Liver (tissue), 9 donors: ENCODE results near the gene TKTL1. TPM values are rescaled to one million over a fixed set of nuclear protein-coding genes. Genes with fewer than 3 reads are reported as not detected.
"Not testable (repeated sequence)": the region's sequence is repeated elsewhere in the genome, so short reads cannot be mapped to it uniquely, and the experiment has no call there.

Experiments used
- DNase-seq: peaks from one replicate; pipeline ENCODE4 v3.0.0-alpha.2; 2017; ENCODE audit warnings: low spot score
- H3K27ac ChIP-seq, 2 donors: one replicate each; pipeline ENCODE4 v1.7.0; 2013; ENCODE audit warnings: inconsistent platforms in 2 of 2, low read length in 2 of 2, control low read depth in 1 of 2, low read depth in 1 of 2, mild to moderate bottlenecking in 1 of 2
- H3K27me3 ChIP-seq, 4 donors: one replicate each; pipeline versions ENCODE4 v1.6.1 to v1.7.0; 2013; ENCODE audit warnings: low read length in 3 of 4, inconsistent platforms in 1 of 4, mild to moderate bottlenecking in 1 of 4, moderate library complexity in 1 of 4; ENCODE audit not compliant: control insufficient read depth in 4 of 4, insufficient read depth in 4 of 4
- H3K36me3 ChIP-seq, 4 donors: one replicate each; pipeline versions ENCODE4 v1.6.1 to v1.7.0; 2013; ENCODE audit warnings: low read length in 3 of 4, mild to moderate bottlenecking in 3 of 4, low read depth in 1 of 4, moderate library complexity in 1 of 4; ENCODE audit not compliant: control insufficient read depth in 4 of 4, insufficient read depth in 3 of 4
- H3K4me1 ChIP-seq, 4 donors: one replicate each; pipeline versions ENCODE4 v1.6.1 to v1.7.0; 2013; ENCODE audit warnings: low read length in 3 of 4, mild to moderate bottlenecking in 3 of 4, moderate library complexity in 1 of 4; ENCODE audit not compliant: control insufficient read depth in 4 of 4, insufficient read depth in 4 of 4
- H3K4me3 ChIP-seq, 3 donors: one replicate each; pipeline versions ENCODE4 v1.6.1 to v1.7.0; 2013; ENCODE audit warnings: low read length in 3 of 3, control low read depth in 1 of 3, low read depth in 1 of 3, mild to moderate bottlenecking in 1 of 3
- H3K9ac ChIP-seq, 2 donors: one replicate each; pipeline ENCODE4 v1.7.0; 2013; ENCODE audit warnings: low read length in 2 of 2, mild to moderate bottlenecking in 2 of 2, moderate library complexity in 2 of 2, control low read depth in 1 of 2, low read depth in 1 of 2
- H3K9me3 ChIP-seq, 4 donors: one replicate each; pipeline versions ENCODE4 v1.6.1 to v1.7.0; 2013; ENCODE audit warnings: low read length in 3 of 4; ENCODE audit not compliant: control insufficient read depth in 4 of 4
- FOXA1 ChIP-seq: IDR thresholded peaks from 2 replicates; pipeline ENCODE4 v1.6.1; 2016; ENCODE audit warnings: antibody characterized with exemption
- FOXA2 ChIP-seq: IDR thresholded peaks from 2 replicates; pipeline ENCODE4 v1.6.1; 2016; ENCODE audit warnings: antibody characterized with exemption
- GABPA ChIP-seq, 2 donors: IDR thresholded peaks in 1 of 2; conservative IDR thresholded peaks in 1 of 2; 2 replicates each; pipeline ENCODE4 v1.6.1; 2016; ENCODE audit warnings: antibody characterized with exemption in 2 of 2, mild to moderate bottlenecking in 1 of 2, moderate library complexity in 1 of 2
- HNF4G ChIP-seq: IDR thresholded peaks from 2 replicates; pipeline ENCODE4 v1.6.1; 2016; ENCODE audit warnings: antibody characterized with exemption
- JUND ChIP-seq, 2 donors: IDR thresholded peaks; 2 replicates each; pipeline ENCODE4 v1.6.1; 2016; ENCODE audit warnings: antibody characterized with exemption in 2 of 2
- RXRA ChIP-seq, 2 donors: IDR thresholded peaks; 2 replicates each; pipeline ENCODE4 v1.6.1; 2017 to 2018; ENCODE audit warnings: antibody characterized with exemption in 2 of 2, mild to moderate bottlenecking in 1 of 2
- SP1 ChIP-seq: IDR thresholded peaks from 2 replicates; pipeline ENCODE4 v1.6.1; 2018; ENCODE audit warnings: antibody characterized with exemption, mild to moderate bottlenecking
- TAF1 ChIP-seq: conservative IDR thresholded peaks from 2 replicates; pipeline ENCODE4 v1.6.1; 2016; ENCODE audit warnings: antibody characterized with exemption, mild to moderate bottlenecking
- YY1 ChIP-seq: IDR thresholded peaks from 2 replicates; pipeline ENCODE4 v1.6.1; 2016; ENCODE audit warnings: antibody characterized with exemption, mild to moderate bottlenecking
- WGBS: extraction: QIAGEN DNeasy Blood & Tissue Kit; methylation state at CpG from one replicate; pipeline ENCODE4 v1.1.7; 2013; 5-methylcytosine and 5-hydroxymethylcytosine counted together
- polyA plus RNA-seq, 2 donors: library from polyadenylated mRNA; stranded (reverse) in 1 of 2; unstranded in 1 of 2; fragments of 200-250 nt in 1 of 2; fragments of >200 nt in 1 of 2; fragmentation: Nextera tagmentation in 1 of 2; extraction: Ambion mirVana in 1 of 2; gene quantifications; one replicate each; pipeline versions ENCODE4 v1.2.1 to v1.2.3, GENCODE V29; 2013 to 2015
- total RNA-seq, 2 donors: library from RNA; depleted of rRNA; stranded (reverse); fragments of >200 nt; gene quantifications; one replicate each; pipeline ENCODE4 v1.2.3, GENCODE V29; 2014
- TF ChIP-seq, protein P1 (sequence below): IDR thresholded peaks from 2 replicates; pipeline ENCODE4 v1.6.1; 2016; ENCODE audit warnings: antibody characterized with exemption
- TF ChIP-seq, protein P2 (sequence below): fragments of 150-350 bp; IDR thresholded peaks from 2 replicates; pipeline ENCODE4 v1.5.1; 2017; ENCODE audit warnings: improper control_type of control experiment, low read depth, low read length; ENCODE audit not compliant: missing input control
- TF ChIP-seq, protein P3 (sequence below): IDR thresholded peaks from 2 replicates; pipeline ENCODE4 v1.6.1; 2016; ENCODE audit warnings: antibody characterized with exemption
- donor health status: healthy.
- donor health status: healthy.
- donor health status: healthy.
- donor health status: healthy.
- donor health status: healthy.

The TKTL1 gene
- total and polyA plus RNA-seq, 4 donors, result under 0.01 TPM; not detected in 3

DNA sequence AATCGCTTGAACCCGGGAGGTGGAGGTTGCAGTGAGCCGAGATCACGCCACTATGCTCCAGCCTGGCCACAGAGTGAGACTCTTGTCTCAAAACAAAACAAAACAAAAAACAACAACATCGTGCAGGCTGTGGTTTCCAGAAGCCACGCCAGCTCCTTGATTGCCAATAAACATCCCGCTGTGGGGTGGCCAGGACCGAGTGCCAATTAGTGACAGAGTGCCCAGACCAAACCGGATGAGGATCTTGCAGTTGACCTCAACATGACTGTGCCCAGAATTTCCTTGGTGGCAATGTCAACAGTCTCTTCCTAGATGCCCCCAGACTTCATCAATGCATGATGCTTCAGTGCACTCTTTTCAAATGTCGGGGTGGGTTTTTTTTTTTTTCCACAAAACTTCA lies 36.9 kb upstream of the TKTL1 start:
- not testable (repeated sequence) for H3K27me3 ChIP-seq, H3K9ac ChIP-seq, H3K36me3 ChIP-seq, H3K4me1 ChIP-seq, DNase-seq, H3K27ac ChIP-seq, H3K9me3 ChIP-seq, H3K4me3 ChIP-seq
- WGBS, result no CpG with 5 or more reads among the region's 10 CpGs

DNA sequence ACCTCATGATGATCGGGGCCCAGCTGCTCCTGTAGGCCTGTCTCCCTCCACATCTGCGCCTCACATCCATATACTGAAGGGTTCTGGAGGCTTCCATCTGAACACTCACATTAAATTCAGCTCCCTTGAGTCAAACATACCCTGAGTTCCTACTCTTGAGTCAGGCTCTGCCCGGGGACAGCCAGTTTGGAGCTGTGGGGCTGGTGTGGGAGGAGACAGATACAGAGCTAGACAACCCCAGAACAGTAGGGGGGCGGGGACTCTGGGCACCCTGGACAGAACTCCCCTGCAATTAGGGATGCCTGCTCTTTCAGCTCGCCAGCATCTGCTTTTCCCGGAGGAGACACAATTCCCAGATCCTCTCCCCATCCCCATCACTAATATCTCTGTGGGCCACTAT lies 32.5 kb upstream of the TKTL1 start:
- not testable (repeated sequence) for H3K27me3 ChIP-seq, H3K9ac ChIP-seq, H3K27ac ChIP-seq, H3K4me1 ChIP-seq, DNase-seq, H3K4me3 ChIP-seq, H3K36me3 ChIP-seq, H3K9me3 ChIP-seq
- WGBS, result no CpG with 5 or more reads among the region's 6 CpGs

DNA sequence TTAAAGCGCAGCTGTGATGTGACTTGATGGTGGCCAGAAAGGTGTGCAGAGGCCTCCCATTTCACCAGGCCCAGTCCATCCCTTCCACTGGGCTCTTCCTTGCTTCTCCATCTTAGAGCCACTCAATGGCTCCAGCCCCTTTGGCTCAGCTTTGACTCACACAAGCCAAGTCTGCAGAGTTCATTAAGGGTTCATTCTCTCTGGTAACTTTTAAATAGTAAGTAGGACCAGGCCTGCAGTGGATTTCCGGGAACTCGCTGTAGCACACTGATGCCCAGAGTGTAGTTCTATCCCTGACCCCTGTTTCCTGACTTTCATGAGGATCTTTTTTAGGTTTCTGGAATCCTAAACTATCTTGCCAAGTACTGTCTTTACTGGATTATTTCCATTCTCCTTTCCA lies 26.4 kb upstream of the TKTL1 start:
- H3K9me3 ChIP-seq, DNase-seq, H3K27ac ChIP-seq, H3K27me3 ChIP-seq, H3K4me3 ChIP-seq, H3K9ac ChIP-seq, H3K36me3 ChIP-seq, H3K4me1 ChIP-seq: not testable (repeated sequence)
- WGBS, result no CpG with 5 or more reads among the region's 3 CpGs

DNA sequence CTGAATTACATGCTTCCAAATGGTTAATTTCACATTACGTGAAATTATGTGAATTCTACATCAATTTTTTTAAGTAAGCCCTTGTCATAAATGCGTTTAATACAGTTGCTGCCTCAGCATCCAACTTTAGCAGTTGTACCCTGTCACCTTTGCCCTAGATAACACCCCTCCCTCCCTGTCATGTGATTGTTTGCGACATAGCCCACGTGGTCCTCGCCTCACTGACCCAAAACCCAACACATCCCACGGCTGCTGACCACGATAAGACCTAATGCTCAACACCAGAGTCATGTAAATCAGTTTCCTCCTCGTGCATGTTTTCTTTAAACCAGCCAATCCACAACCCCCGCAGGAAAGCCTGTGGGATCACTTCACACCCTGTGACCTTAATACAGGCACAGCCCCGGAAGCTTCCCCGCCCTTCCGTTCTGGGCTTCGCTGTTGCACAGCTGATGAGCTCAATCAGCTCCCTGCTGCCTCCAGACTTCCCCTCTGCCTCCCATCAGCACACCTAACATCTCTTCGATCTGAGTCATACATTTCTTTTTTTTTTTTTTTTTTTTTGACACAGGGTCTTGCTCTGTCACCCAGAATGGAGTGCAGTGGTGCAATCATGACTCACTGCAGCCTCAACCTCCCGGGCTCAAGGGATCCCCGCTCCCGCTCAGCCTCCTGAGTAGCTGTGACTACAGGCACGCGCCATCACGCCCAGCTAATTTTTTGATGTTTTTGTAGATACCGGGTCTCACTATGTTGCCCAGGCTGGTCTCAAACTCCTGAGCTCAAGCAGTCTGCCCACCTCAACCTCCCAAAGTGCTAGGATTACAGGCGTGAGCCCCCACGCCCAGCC lies 10.9 kb upstream of the TKTL1 start:
- WGBS, result no CpG with 5 or more reads among the region's 23 CpGs
- not testable (repeated sequence) for H3K4me3 ChIP-seq, H3K36me3 ChIP-seq, DNase-seq, H3K27me3 ChIP-seq, H3K9me3 ChIP-seq, H3K9ac ChIP-seq, H3K27ac ChIP-seq, H3K4me1 ChIP-seq

DNA sequence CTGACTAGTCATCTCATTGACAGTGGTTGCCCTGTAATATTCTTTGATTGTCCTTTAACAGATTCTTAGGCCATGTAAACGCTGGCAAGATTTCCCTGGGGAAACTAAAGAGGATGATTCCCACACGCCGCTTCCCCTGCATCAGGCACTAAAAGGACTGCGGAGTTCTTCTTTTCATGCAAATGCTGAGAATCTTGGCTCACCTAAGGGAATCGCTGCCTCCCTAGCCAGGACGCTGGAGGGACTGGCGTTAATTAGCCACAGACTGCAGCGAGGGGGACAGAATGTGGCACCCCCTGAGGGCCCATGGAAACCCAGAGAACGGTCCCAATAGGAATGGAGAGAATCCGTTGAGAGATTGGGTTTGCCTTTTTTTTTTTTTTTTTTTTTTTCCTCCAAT lies 9.2 kb upstream of the TKTL1 start:
- not testable (repeated sequence) for H3K4me1 ChIP-seq, H3K9ac ChIP-seq, DNase-seq, H3K9me3 ChIP-seq, H3K27ac ChIP-seq, H3K27me3 ChIP-seq, H3K36me3 ChIP-seq, H3K4me3 ChIP-seq
- no CpG with 5 or more reads among the region's 10 CpGs for WGBS

DNA sequence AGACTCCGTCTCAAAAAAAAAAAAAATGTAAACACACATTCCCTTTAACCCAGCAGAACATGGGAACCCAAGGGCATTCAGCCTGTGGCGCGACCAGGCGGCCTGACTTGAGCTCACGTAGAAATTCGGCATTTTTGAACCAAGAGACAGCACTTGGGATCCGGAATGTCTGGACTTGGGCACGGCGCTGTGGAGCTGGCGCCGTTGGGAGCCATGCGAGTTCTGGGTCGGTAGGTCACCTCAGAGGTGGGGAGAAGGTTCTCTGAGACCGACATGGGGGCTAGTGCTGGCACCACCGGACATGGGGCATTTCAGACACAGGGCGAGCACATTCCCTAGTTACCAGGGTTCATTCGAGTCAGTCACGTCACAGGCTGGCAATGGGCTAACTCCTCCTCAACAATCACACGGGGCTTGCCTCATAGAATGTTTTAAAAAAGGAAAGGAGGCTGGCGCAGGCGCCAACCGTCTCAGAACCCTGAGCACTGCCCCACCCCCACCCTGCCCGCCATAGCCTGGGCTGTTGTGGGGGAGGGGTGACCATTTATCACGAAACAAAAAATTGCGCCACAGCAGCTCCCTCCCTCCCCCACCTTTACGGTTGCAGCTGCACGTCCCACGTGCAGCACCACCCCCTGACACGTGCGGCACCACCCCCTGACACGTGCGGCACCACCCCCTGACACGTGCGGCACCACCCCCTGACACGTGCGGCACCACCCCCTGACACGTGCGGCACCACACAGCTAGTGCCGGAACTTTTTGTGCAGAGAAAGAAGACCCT lies 612 bp upstream of the TKTL1 start, which contains the start of gene TEX28:
Gene TEX28, minus strand, starts transcription at position 334 of the 784 bp plus-strand sequence. CDS start 3,007 bp downstream, outside the sequence.
- Histone ChIP-seq H3K27me3 (no peaks in the 10 kb centered on the region), H3K4me3 (no peak within 1 kb of the TSS), H3K9ac (no peak within 1 kb of the TSS), H3K9me3 (no peaks in the 10 kb centered on the region), H3K27ac (no peak within 1 kb of the TSS), H3K36me3 (no peaks in the 10 kb centered on the region), H3K4me1 (no peaks in the 10 kb centered on the region)
- DNase-seq, result no peak
- 93% methylated on average over 39 of the region's 39 CpGs for WGBS
- TF ChIP-seq JUND (IDR thresholded peaks at IDR 0.05) (no peak), SP1 (no peak), TAF1 (no peak), RXRA (IDR thresholded peaks at IDR 0.05) (no peak), FOXA2 (no peak), YY1 (no peak), GABPA (IDR thresholded peaks at IDR 0.05 in 1 of 2, conservative IDR thresholded peaks at IDR 0.05 in 1 of 2) (no peak), FOXA1 (no peak), HNF4G (no peak)
- TF ChIP-seq, protein P1, sequence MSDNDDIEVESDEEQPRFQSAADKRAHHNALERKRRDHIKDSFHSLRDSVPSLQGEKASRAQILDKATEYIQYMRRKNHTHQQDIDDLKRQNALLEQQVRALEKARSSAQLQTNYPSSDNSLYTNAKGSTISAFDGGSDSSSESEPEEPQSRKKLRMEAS, result no peak
- TF ChIP-seq, protein P2, sequence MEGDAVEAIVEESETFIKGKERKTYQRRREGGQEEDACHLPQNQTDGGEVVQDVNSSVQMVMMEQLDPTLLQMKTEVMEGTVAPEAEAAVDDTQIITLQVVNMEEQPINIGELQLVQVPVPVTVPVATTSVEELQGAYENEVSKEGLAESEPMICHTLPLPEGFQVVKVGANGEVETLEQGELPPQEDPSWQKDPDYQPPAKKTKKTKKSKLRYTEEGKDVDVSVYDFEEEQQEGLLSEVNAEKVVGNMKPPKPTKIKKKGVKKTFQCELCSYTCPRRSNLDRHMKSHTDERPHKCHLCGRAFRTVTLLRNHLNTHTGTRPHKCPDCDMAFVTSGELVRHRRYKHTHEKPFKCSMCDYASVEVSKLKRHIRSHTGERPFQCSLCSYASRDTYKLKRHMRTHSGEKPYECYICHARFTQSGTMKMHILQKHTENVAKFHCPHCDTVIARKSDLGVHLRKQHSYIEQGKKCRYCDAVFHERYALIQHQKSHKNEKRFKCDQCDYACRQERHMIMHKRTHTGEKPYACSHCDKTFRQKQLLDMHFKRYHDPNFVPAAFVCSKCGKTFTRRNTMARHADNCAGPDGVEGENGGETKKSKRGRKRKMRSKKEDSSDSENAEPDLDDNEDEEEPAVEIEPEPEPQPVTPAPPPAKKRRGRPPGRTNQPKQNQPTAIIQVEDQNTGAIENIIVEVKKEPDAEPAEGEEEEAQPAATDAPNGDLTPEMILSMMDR, result no peak
- TF ChIP-seq, protein P3, sequence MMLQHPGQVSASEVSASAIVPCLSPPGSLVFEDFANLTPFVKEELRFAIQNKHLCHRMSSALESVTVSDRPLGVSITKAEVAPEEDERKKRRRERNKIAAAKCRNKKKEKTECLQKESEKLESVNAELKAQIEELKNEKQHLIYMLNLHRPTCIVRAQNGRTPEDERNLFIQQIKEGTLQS, result no peak
